HG03064 (cell line): ENCODE measurements around the gene VPS51.

Experiments
- ATAC-seq: cut with Tn5 transposase; IDR thresholded peaks from one replicate; pipeline ENCODE4 v1.9.1; 2021; ENCODE audit warnings: low read depth; ENCODE audit not compliant: unreplicated experiment

Gene VPS51

DNA sequence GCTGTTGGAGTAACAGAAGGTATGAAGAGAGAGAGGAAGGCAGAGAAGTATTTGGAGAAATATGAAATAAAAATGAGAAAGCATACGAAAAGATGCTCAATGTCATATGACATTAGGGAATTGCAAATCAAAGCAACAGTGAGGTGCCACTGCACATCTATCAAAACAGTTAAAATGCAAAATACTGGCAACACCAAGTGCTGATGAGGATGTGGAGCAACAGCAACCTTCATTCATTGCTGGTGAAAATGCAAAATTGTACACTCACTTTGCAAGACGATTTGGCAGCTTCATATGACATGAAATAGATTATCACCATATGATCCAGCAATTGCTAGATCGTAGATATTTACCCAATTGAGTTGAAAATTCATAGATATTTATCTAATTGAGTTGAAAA lies 64.6 kb downstream of the VPS51 start:
- ATAC-seq, result no peak
